Neural cell (in vitro differentiated cells): ENCODE results near the gene MAP3K7CL. TPM values are rescaled to one million over a fixed set of nuclear protein-coding genes. Genes with fewer than 3 reads are reported as not detected.

Experiments
- H2AFZ ChIP-seq: fragments of 200-600, 300-800 bp; sonication (generic), shearing (Covaris generic); 2 replicates; pipeline ENCODE4 v1.6.0; 2014; ENCODE audit warnings: low read depth, mild to moderate bottlenecking, antibody characterized with exemption, low read length, moderate library complexity
- H3F3A ChIP-seq: fragments of 200-600 bp; shearing (Covaris generic); 2 replicates; pipeline ENCODE4 v1.6.1; 2016; ENCODE audit warnings: mild to moderate bottlenecking, moderate library complexity, mixed read lengths, antibody characterized with exemption, low read length; ENCODE audit not compliant: insufficient read depth, poor library complexity, severe bottlenecking
- H3K27ac ChIP-seq: fragments of 200-600, 300-800 bp; sonication (generic), shearing (Covaris generic); 2 replicates; pipeline ENCODE4 v1.5.1; 2014; ENCODE audit warnings: mild to moderate bottlenecking, low read length, moderate library complexity
- H3K27me3 ChIP-seq: fragments of 300-800, 200-600 bp; sonication (generic), shearing (Covaris generic); 2 replicates; pipeline ENCODE4 v1.6.0; 2014; ENCODE audit warnings: mild to moderate bottlenecking, low read depth, low read length, moderate library complexity; ENCODE audit not compliant: insufficient read depth
- H3K36me3 ChIP-seq: fragments of 300-800, 200-600 bp; sonication (generic), shearing (Covaris generic); 2 replicates; pipeline ENCODE4 v1.5.1; 2014; ENCODE audit warnings: mild to moderate bottlenecking, antibody characterized with exemption, low read length, moderate library complexity; ENCODE audit not compliant: insufficient read depth
- H3K4me2 ChIP-seq: fragments of 300-800, 200-600 bp; sonication (generic), shearing (Covaris generic); 2 replicates; pipeline ENCODE4 v1.6.0; 2014; ENCODE audit warnings: mild to moderate bottlenecking, low read length
- H3K4me3 ChIP-seq: fragments of 300-800, 200-600 bp; sonication (generic), shearing (Covaris generic); 2 replicates; pipeline ENCODE4 v1.5.1; 2014; ENCODE audit warnings: mild to moderate bottlenecking, low read length, moderate library complexity
- H3K79me2 ChIP-seq: fragments of 200-600 bp; shearing (Covaris generic); replicated peaks from 2 replicates; pipeline ENCODE4 v1.6.0; 2014; ENCODE audit warnings: mild to moderate bottlenecking, low read length, moderate library complexity; ENCODE audit not compliant: insufficient read depth
- H3K9ac ChIP-seq: fragments of 300-800, 200-600 bp; sonication (generic), shearing (Covaris generic); 2 replicates; pipeline ENCODE4 v1.6.1; 2016; ENCODE audit warnings: mild to moderate bottlenecking, low read length, mixed read lengths
- H3K9me2 ChIP-seq: fragments of 200-600 bp; shearing (Covaris generic); 2 replicates; pipeline ENCODE4 v1.6.1; 2016; ENCODE audit warnings: mild to moderate bottlenecking, low read length, mixed read lengths; ENCODE audit not compliant: insufficient read depth
- H3K9me3 ChIP-seq: fragments of 200-600, 300-800 bp; sonication (generic), shearing (Covaris generic); 2 replicates; pipeline ENCODE4 v1.6.1; 2016; ENCODE audit warnings: mild to moderate bottlenecking, mixed run types, low read length, moderate library complexity, mixed read lengths
- H4K20me1 ChIP-seq: fragments of 200-600 bp; shearing (Covaris generic); 2 replicates; pipeline ENCODE4 v1.6.1; 2016; ENCODE audit warnings: mild to moderate bottlenecking, mixed run types; ENCODE audit not compliant: insufficient read depth
- CTCF ChIP-seq: fragments of 450-650 bp; IDR thresholded peaks from 2 replicates; pipeline ENCODE4 v1.5.1; 2014; ENCODE audit warnings: antibody characterized with exemption, mild to moderate bottlenecking, moderate library complexity; ENCODE audit not compliant: poor library complexity, severe bottlenecking
- EP300 ChIP-seq: fragments of 450-650 bp; conservative IDR thresholded peaks from 2 replicates; pipeline ENCODE4 v1.6.1; 2014; ENCODE audit warnings: antibody characterized with exemption, mild to moderate bottlenecking, moderate library complexity; ENCODE audit not compliant: poor library complexity, severe bottlenecking
- EZH2 ChIP-seq: fragments of 200-600, 300-800 bp; shearing (Covaris generic), sonication (generic); IDR thresholded peaks from 2 replicates; pipeline ENCODE4 v1.6.1; 2014; ENCODE audit warnings: antibody characterized with exemption, low read length, borderline replicate concordance, mild to moderate bottlenecking; ENCODE audit not compliant: insufficient read depth, poor library complexity, severe bottlenecking
- MXI1 ChIP-seq: fragments of 450-650 bp; conservative IDR thresholded peaks from 2 replicates; pipeline ENCODE4 v1.6.1; 2014; ENCODE audit warnings: antibody characterized with exemption, mild to moderate bottlenecking; ENCODE audit not compliant: poor library complexity, severe bottlenecking
- POLR2AphosphoS5 ChIP-seq: IDR thresholded peaks from 2 replicates; pipeline ENCODE4 v1.6.1; 2012
- RAD21 ChIP-seq: fragments of 450-650 bp; conservative IDR thresholded peaks from 2 replicates; pipeline ENCODE4 v1.6.1; 2014; ENCODE audit warnings: antibody characterized with exemption, mild to moderate bottlenecking, moderate library complexity
- REST ChIP-seq: IDR thresholded peaks from 2 replicates; pipeline ENCODE4 v1.6.1; 2012; ENCODE audit warnings: borderline replicate concordance
- SMC3 ChIP-seq: fragments of 450-650 bp; conservative IDR thresholded peaks from 2 replicates; pipeline ENCODE4 v1.6.1; 2014; ENCODE audit warnings: antibody characterized with exemption, mild to moderate bottlenecking, moderate library complexity; ENCODE audit not compliant: poor library complexity
- TAF1 ChIP-seq: IDR thresholded peaks from 2 replicates; pipeline ENCODE4 v1.6.1; 2012; ENCODE audit warnings: low read depth
- polyA plus RNA-seq: library from polyadenylated mRNA; depleted of rRNA; stranded (reverse); fragments of >200 nt; gene quantifications from 2 replicates; pipeline ENCODE4 v1.2.3, GENCODE V29; 2014

The MAP3K7CL gene
- polyA plus RNA-seq, 1 donor from 2014 or later = not detected

GRCh38 chr21:29133796-29134195 is 3.4 kb downstream of the MAP3K7CL start:
- H3K9me2 ChIP-seq = no peaks in the 10 kb centered on the region
- no peak overlapping the region for H3K4me3 ChIP-seq
- TF ChIP-seq RAD21 = no peak
- TF ChIP-seq REST = no peak
- no peak for TF ChIP-seq TAF1
- TF ChIP-seq MXI1 = no peak
- no peak for TF ChIP-seq SMC3
- no peak for TF ChIP-seq CTCF
- TF ChIP-seq EZH2 = no peak
- no peak for TF ChIP-seq EP300
- TF ChIP-seq POLR2AphosphoS5 = no peak
- no peaks in the 10 kb centered on the region for H3K79me2 ChIP-seq
- H3K9me3 ChIP-seq = no peaks in the 10 kb centered on the region
- H2AFZ ChIP-seq = no peak overlapping the region
- no peaks in the 10 kb centered on the region for H3K36me3 ChIP-seq
- no peak overlapping the region for H3K27ac ChIP-seq
- no peak overlapping the region for H3K9ac ChIP-seq
- no peaks in the 10 kb centered on the region for H3K27me3 ChIP-seq
- H3F3A ChIP-seq = no peaks in the 10 kb centered on the region
- H4K20me1 ChIP-seq = no peaks in the 10 kb centered on the region
- H3K4me2 ChIP-seq = no peak overlapping the region

GRCh38 chr21:29135481-29135880 is 5.0 kb downstream of the MAP3K7CL start:
- Histone ChIP-seq H3K27me3 (no peaks in the 10 kb centered on the region), H4K20me1 (no peaks in the 10 kb centered on the region), H3K9me2 (no peaks in the 10 kb centered on the region), H3K36me3 (no peaks in the 10 kb centered on the region), H3K79me2 (no peaks in the 10 kb centered on the region), H3K9me3 (no peaks in the 10 kb centered on the region), H3K9ac (no peak overlapping the region), H3K27ac (no peak overlapping the region), H2AFZ (no peak overlapping the region), H3K4me2 (no peak overlapping the region), H3F3A (no peaks in the 10 kb centered on the region), H3K4me3 (no peak overlapping the region)
- TF ChIP-seq RAD21 (no peak), MXI1 (no peak), TAF1 (no peak), POLR2AphosphoS5 (no peak), REST (no peak), SMC3 (no peak), CTCF (no peak), EZH2 (no peak)
